Progenitor cell of endocrine pancreas (in vitro differentiated cells): ENCODE data around the gene CNOT1. TPM values are rescaled to one million over a fixed set of nuclear protein-coding genes. Genes with fewer than 3 reads are reported as not detected.
A peak's percentile ranks its signal among the peaks of the same experiment; 100 is the strongest.

Experiments
- DNase-seq: peaks from one replicate; pipeline ENCODE4 v3.0.0; 2021; ENCODE audit warnings: low spot score; ENCODE audit not compliant: unreplicated experiment
- H3K27ac Mint-ChIP-seq: 2 replicates; pipeline ENCODE4 v1.8.0; 2021; ENCODE audit warnings: mild to moderate bottlenecking, moderate library complexity, mixed read lengths
- H3K27me3 Mint-ChIP-seq: 2 replicates; pipeline ENCODE4 v1.8.0; 2021; ENCODE audit warnings: mixed read lengths
- H3K36me3 Mint-ChIP-seq: 2 replicates; pipeline ENCODE4 v1.8.0; 2022; ENCODE audit warnings: mixed read lengths; ENCODE audit not compliant: insufficient read depth
- H3K4me1 Mint-ChIP-seq: 2 replicates; pipeline ENCODE4 v1.8.0; 2021; ENCODE audit warnings: low read depth, mixed read lengths
- H3K4me3 Mint-ChIP-seq: 2 replicates; pipeline ENCODE4 v1.8.0; 2021; ENCODE audit warnings: low read depth, mild to moderate bottlenecking, moderate library complexity, mixed read lengths
- H3K9me3 Mint-ChIP-seq: 2 replicates; pipeline ENCODE4 v1.8.0; 2021; ENCODE audit warnings: low read depth, mixed read lengths
- total RNA-seq: library from RNA; stranded (reverse); gene quantifications from 2 replicates; pipeline ENCODE4 v1.2.1, GENCODE V29; 2021
- TF ChIP-seq, protein P1 (sequence below): fragments of 200-600 bp; sonication (generic); IDR thresholded peaks from one replicate; pipeline ENCODE4 v1.5.0; 2021; ENCODE audit warnings: antibody characterized with exemption, mild to moderate bottlenecking; ENCODE audit not compliant: unreplicated experiment

Gene CNOT1
- total RNA-seq, 1 donor from 2014 or later, result 235 TPM

DNA sequence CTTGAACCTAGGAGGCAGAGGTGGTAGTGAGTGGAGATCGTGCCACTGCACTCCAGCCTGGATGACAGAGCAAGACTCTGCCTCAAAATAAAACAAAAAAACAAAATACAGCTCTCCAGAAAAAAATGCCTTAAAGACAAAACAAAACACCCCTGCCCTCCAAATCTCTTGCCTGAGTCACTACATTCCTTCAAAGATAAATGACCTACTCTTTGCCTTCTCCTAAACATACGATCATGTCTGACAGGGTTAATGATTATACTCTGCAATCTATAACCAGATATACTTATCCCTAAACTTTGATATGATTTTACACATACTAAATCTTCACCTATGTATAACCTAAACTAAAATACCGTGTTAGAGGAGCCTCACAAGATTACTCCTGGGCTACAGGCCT is 115.8 kb downstream of the CNOT1 start:
- peaks cover 17% of the 10 kb centered on the region for H3K4me1 Mint-ChIP-seq
- H3K9me3 Mint-ChIP-seq, result no peaks in the 10 kb centered on the region
- DNase-seq, result no peak
- H3K27me3 Mint-ChIP-seq, result no peaks in the 10 kb centered on the region
- H3K36me3 Mint-ChIP-seq, result peaks cover 7% of the 10 kb centered on the region
- peak overlapping the region; percentile 67 for H3K27ac Mint-ChIP-seq
- no peak overlapping the region for H3K4me3 Mint-ChIP-seq
- TF ChIP-seq, protein P1, sequence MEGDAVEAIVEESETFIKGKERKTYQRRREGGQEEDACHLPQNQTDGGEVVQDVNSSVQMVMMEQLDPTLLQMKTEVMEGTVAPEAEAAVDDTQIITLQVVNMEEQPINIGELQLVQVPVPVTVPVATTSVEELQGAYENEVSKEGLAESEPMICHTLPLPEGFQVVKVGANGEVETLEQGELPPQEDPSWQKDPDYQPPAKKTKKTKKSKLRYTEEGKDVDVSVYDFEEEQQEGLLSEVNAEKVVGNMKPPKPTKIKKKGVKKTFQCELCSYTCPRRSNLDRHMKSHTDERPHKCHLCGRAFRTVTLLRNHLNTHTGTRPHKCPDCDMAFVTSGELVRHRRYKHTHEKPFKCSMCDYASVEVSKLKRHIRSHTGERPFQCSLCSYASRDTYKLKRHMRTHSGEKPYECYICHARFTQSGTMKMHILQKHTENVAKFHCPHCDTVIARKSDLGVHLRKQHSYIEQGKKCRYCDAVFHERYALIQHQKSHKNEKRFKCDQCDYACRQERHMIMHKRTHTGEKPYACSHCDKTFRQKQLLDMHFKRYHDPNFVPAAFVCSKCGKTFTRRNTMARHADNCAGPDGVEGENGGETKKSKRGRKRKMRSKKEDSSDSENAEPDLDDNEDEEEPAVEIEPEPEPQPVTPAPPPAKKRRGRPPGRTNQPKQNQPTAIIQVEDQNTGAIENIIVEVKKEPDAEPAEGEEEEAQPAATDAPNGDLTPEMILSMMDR, result no peak

DNA sequence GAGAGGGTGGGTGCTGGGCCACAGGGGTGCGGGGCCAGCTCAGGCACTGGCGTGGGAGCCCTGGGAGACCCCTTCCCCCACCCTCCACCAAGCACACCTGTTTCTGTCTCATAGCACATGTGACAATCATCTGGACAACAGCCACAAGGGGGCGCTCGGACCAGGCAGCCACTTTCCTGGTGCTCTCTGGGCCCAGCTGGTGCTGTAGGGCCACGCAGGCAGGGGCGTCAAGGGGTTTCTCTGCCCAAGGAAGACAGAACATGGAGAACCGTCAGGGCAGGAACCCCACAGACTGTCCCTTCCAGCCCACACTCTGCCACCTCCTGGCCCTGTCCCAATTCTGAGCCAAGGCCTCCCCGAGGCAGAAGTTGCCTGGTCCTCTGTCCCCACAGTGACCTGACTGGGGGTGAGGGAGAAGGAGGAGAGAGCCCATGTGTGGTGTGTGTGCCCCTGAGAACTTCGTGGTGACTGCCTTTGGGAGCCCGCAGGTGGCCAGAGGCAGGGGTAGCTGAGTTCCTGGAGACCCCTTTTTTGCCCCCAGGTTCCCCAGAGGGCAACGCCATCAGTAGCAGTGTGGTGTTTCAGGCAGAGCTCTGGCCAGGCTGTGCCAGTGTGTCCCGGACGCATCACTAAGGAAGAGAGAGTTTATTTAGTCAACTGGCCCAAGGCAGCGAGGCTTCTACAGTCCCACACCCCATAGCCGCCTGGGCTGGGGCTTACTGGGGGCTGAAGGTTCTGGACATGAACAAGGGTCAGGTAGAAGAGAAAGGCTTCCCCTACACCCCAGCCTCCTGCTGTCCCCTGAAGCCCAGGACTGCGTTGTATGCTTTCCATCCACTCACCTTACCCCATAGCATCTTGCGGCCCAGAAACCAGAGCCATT is 117.5 kb downstream of the CNOT1 start:
- H3K36me3 Mint-ChIP-seq, result peaks cover 3% of the 10 kb centered on the region
- peak overlapping the region; percentile 85 for H3K27ac Mint-ChIP-seq
- H3K4me3 Mint-ChIP-seq, result no peak overlapping the region

DNA sequence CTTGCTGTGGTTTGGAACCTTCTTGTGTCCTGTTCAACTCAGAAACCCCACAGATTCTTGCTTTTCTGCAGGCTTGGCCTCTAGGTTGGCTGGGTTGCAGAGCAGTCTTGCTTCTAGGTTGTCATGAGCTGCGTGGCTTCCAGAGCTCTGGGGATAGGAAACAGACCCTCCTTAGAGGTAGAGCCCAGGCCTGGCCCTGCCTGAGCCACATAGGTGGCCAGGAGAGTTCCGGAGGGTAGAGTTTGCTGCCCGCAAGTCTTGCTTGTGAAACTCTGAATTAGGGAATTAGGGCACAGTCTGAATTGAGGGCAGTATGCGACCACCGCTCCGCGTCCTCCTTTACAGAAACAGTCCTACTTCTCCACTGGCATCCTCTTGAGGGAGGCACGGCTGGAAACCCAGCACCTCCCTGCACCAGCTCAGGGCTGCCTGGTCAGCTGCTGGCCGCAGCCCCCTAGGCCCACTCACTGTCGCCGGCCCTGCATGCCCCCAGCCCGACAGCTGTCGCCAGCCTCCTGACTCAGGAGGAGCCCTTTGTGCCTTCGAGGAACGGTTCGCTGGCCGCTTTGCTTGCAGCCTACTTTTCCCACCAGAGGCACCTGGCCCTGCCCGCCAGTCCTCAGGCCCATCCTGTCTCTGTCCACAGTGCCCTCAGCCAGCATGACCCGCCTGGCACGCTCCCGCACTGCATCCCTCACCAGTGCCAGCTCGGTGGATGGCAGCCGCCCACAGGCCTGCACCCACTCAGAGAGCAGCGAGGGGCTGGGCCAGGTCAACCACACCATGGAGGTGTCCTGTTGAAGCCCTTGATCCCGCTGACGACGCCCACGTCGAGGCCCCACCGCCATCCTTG is 118.6 kb downstream of the CNOT1 start:
- peaks cover 3% of the 10 kb centered on the region for H3K36me3 Mint-ChIP-seq
- no peaks in the 10 kb centered on the region for H3K9me3 Mint-ChIP-seq
- TF ChIP-seq, protein P1, result no peak
- no peaks in the 10 kb centered on the region for H3K27me3 Mint-ChIP-seq
- peaks cover 14% of the 10 kb centered on the region for H3K4me1 Mint-ChIP-seq
- peak overlapping the region; percentile 47 for H3K27ac Mint-ChIP-seq
- no peak for DNase-seq
- H3K4me3 Mint-ChIP-seq, result no peak overlapping the region

More for the DNA sequence above, 117.5 kb downstream of the CNOT1 start:
- H3K9me3 Mint-ChIP-seq, result no peaks in the 10 kb centered on the region
- no peaks in the 10 kb centered on the region for H3K27me3 Mint-ChIP-seq
- peaks cover 17% of the 10 kb centered on the region for H3K4me1 Mint-ChIP-seq
- TF ChIP-seq, protein P1, result peak; percentile 82
- DNase-seq, result peak; percentile 77

DNA sequence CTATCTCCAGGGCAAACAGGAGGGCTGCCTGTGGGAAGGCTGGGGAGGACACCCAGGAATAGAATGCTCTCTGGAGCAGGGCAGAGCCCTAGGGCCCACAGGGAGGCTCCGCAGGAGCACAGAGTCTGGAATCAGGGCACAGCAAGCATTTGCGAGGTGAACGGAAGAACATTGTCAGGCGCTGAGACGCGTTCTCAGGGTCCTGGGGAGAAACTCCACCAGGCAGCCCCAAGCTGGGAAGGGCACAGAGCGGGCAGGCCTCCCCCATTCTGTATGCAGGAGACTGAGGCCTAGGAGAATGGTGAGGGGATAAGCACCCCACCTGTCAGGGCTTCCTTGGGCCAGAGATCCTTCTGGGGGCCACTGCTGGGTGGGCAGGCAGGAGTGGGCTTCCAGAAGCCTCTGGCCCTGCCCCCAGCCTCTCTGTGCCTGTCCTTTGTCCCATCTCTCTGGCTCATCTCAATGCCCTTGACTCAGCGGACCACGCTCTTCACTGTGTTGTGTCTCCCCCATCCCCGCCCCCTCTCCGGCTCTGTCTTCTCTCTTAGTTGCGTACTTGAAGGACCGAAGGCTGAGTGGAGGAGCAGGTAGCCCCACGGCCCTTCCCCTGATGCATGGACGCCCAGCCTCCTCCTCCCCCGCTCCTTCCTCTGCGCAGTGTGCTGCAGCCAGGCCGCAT is 119.4 kb downstream of the CNOT1 start:
- TF ChIP-seq, protein P1, result no peak
- Mint-ChIP-seq H3K27ac (peak overlapping the region; percentile 47), H3K4me1 (peaks cover 14% of the 10 kb centered on the region), H3K27me3 (no peaks in the 10 kb centered on the region), H3K36me3 (peaks cover 3% of the 10 kb centered on the region), H3K4me3 (no peak overlapping the region), H3K9me3 (no peaks in the 10 kb centered on the region)
- DNase-seq, result no peak
